ENCODE measurements around the gene CEP170.

DNA sequence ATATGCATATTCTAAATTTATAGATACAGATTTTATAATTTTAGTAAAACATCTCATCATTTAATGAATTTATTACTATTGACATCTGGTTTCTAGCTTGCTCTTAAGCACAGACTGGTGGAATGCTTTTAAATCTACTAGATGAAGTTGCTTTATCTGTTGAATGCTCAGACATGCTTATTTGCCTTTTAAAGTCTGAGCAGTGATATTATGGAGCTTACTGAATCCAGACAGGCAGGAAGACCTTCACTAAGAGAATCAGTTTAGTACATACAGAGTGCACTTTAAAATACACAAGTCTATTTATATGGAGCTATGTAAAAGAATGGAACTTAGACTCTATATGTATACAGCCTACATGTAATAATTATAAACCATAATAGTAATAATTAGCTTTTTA is 17.3 kb upstream of the CEP170 start:
- TF ChIP-seq EZH2phosphoT487 (IDR thresholded peaks at IDR 0.05; ENCODE audit: low read depth, severe bottlenecking, unreplicated experiment), result no peak
- TF ChIP-seq, protein P1, sequence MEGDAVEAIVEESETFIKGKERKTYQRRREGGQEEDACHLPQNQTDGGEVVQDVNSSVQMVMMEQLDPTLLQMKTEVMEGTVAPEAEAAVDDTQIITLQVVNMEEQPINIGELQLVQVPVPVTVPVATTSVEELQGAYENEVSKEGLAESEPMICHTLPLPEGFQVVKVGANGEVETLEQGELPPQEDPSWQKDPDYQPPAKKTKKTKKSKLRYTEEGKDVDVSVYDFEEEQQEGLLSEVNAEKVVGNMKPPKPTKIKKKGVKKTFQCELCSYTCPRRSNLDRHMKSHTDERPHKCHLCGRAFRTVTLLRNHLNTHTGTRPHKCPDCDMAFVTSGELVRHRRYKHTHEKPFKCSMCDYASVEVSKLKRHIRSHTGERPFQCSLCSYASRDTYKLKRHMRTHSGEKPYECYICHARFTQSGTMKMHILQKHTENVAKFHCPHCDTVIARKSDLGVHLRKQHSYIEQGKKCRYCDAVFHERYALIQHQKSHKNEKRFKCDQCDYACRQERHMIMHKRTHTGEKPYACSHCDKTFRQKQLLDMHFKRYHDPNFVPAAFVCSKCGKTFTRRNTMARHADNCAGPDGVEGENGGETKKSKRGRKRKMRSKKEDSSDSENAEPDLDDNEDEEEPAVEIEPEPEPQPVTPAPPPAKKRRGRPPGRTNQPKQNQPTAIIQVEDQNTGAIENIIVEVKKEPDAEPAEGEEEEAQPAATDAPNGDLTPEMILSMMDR (IDR thresholded peaks at IDR 0.05; ENCODE audit: poor library complexity), result no peak
- no peak for TF ChIP-seq EZH2 (IDR thresholded peaks at IDR 0.05; ENCODE audit: borderline replicate concordance)
